ENCODE data around the gene STC2. TPM values are rescaled to one million over a fixed set of nuclear protein-coding genes. Genes with fewer than 3 reads are reported as not detected.

The STC2 gene
- total and polyA plus RNA-seq, 5 experiments from 2014 or later, result not detected

DNA sequence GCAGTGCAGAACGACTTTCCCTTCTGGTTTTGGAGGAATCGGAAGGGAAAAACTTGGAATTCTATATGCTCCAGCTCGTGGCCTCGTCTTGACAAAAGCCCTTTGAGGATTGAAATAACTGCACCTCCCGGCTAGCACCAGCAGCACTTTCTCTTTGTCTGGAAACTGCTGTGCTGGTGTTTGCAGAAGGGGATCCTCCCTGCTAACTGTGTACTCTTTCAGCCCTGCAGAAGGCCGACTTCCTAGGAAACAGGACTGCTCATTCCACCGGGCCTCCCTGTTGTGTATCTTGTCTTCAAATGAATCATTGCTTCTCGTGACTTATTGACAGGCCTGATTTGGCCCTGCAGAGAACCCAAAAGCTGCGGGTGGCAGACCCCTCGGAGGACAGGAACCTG lies 23.6 kb downstream of the STC2 start:
- Mint-ChIP-seq H3K36me3 (no peaks in the 10 kb centered on the region), H3K27ac (no peak overlapping the region), H3K9me3 (peaks cover 0 to 13% (median 9%) of the 10 kb centered on the region in 9 donors), H3K27me3 (peaks cover 12 to 45% (median 33%) of the 10 kb centered on the region in 5 donors), H3K4me3 (no peak overlapping the region), H3K4me1 (no peaks in the 10 kb centered on the region)
- DNase-seq (no peak), ATAC-seq (no peak)
- POLR2A ChIA-PET, result no interaction called here

GRCh38 chr5:173303878-173304590 lies 24.2 kb downstream of the STC2 start:
- ATAC-seq (no peak), DNase-seq (no peak)
- no peaks in the 10 kb centered on the region for H3K4me1 Mint-ChIP-seq
- peaks cover 12 to 45% (median 31%) of the 10 kb centered on the region in 5 donors for H3K27me3 Mint-ChIP-seq
- no peak overlapping the region for H3K4me3 Mint-ChIP-seq
- no peak overlapping the region for H3K27ac Mint-ChIP-seq
- peaks cover 0 to 13% (median 7%) of the 10 kb centered on the region in 9 donors for H3K9me3 Mint-ChIP-seq
- no peaks in the 10 kb centered on the region for H3K36me3 Mint-ChIP-seq
- POLR2A ChIA-PET, result no interaction called here

GRCh38 chr5:173302546-173303155 lies 25.6 kb downstream of the STC2 start:
- Mint-ChIP-seq H3K27ac (peak overlapping the region in 1 of 10 donors; percentile 60), H3K27me3 (peaks cover 14 to 49% (median 27%) of the 10 kb centered on the region in 5 donors), H3K4me3 (no peak overlapping the region), H3K9me3 (peaks cover 0 to 2% (median under 1%) of the 10 kb centered on the region in 9 donors), H3K4me1 (no peaks in the 10 kb centered on the region), H3K36me3 (no peaks in the 10 kb centered on the region)
- POLR2A ChIA-PET, result interaction anchor here (0.7 kb wide), 1 partner anchor 242 kb away, joined by 3 read pairs; no protein-coding TSS in a partner anchor
- DNase-seq, result no peak
- no peak for ATAC-seq

GRCh38 chr5:173301695-173302545 lies 26.3 kb downstream of the STC2 start:
- Mint-ChIP-seq H3K9me3 (no peaks in the 10 kb centered on the region), H3K4me1 (no peaks in the 10 kb centered on the region), H3K27me3 (peaks cover 14 to 52% (median 33%) of the 10 kb centered on the region in 5 donors), H3K27ac (peak overlapping the region in 2 of 10 donors; percentile 29 to 60), H3K4me3 (peak overlapping the region in 1 of 10 donors; percentile 56), H3K36me3 (no peaks in the 10 kb centered on the region)
- DNase-seq (no peak), ATAC-seq (no peak)
- POLR2A ChIA-PET, result no interaction called here

GRCh38 chr5:173300389-173301047 lies 27.7 kb downstream of the STC2 start:
- POLR2A ChIA-PET, result no interaction called here
- H3K4me3 Mint-ChIP-seq, result no peak overlapping the region

DNA sequence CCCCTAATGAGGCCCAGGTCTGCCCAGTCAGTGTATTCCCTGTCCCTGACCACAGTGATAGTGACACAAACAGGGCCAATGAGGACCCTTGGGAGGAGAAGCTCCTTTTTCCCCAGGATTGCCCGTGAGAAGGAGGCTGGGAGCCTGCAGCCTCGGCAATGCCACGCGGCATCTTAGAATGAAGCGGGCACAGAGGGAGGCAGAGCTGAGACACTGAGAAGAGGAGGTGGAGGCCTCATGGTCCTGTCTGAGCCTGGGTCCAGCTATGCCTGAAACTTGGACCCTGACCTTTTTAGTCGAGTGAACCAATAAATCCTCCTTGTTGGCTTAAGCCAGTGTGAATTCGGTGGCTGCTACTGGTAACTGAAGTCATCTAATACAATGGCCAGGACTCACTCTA lies 28.4 kb downstream of the STC2 start:
- Mint-ChIP-seq H3K27ac (peak overlapping the region in 1 of 10 donors; percentile 56), H3K4me3 (no peak overlapping the region), H3K27me3 (peaks cover 10 to 58% (median 28%) of the 10 kb centered on the region in 5 donors), H3K36me3 (no peaks in the 10 kb centered on the region), H3K9me3 (no peaks in the 10 kb centered on the region), H3K4me1 (peaks cover 0 to 1% (median under 1%) of the 10 kb centered on the region in 4 donors)
- no peak for DNase-seq
- ATAC-seq, result no peak
- POLR2A ChIA-PET, result no interaction called here

More at GRCh38 chr5:173300389-173301047, 27.7 kb downstream of the STC2 start:
- H3K27me3 Mint-ChIP-seq, result peaks cover 11 to 56% (median 24%) of the 10 kb centered on the region in 5 donors
- H3K36me3 Mint-ChIP-seq, result no peaks in the 10 kb centered on the region
- no peak overlapping the region for H3K27ac Mint-ChIP-seq
- no peak for ATAC-seq
- no peaks in the 10 kb centered on the region for H3K9me3 Mint-ChIP-seq
- DNase-seq, result no peak
- no peaks in the 10 kb centered on the region for H3K4me1 Mint-ChIP-seq

DNA sequence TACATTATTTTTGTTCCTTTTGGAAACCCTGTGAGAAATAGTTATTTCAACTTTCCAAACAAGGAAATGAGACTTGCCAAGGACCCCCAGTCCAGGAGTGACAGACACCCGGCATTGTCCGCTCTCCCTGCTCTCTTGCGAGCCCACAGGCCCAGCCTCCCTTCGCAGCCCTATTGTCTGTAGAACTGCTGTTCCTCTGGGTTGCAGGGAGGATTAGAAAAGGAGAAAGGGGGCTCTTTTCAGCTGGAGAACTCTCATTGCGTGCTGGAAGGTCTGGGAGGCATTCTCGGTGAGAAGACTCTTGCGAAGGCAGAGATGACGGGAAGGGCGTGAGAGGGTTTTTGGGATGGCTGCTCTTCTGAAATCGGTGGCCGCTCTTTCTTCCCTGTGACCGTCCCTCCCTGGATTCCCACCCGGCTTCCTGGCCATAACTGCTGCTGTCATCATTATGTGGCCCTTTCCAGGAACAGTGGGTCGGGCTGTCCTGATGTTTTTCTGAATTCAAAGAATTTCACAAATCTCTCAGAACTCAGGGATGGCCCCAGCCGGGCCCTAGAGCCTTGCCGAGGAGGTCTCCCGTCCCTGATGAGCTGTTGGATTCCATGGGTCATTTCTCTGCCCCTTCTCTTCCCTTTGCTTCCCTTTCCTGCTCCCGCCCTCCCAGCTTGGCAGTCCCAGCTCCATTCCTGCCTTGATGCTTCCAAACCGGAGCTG lies 29.8 kb downstream of the STC2 start:
- POLR2A ChIA-PET, result no interaction called here

DNA sequence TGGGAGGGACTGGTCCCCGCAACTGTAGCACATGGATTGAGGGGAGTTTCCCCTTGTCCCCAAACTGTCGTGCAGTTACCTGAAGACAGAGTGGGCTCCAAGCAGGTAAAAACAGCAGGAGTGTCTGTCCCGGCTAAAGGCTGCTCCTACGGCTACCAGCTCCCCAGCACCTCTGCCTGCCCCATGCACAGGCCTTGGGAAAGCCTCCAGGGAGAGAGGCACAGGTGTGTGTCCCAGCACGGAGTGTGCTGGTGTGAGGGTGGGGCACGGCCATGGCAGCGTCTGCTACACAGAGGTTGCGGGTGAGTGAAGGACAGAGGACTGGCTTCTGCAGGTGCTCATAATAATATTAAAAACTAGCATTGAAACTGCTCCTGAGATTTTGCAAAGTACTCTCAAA lies 30.4 kb downstream of the STC2 start:
- Mint-ChIP-seq H3K27me3 (peaks cover 11 to 60% (median 39%) of the 10 kb centered on the region in 5 donors), H3K36me3 (no peaks in the 10 kb centered on the region), H3K4me3 (no peak overlapping the region), H3K27ac (no peak overlapping the region), H3K4me1 (peaks cover 12 to 15% (median 13%) of the 10 kb centered on the region in 4 donors), H3K9me3 (no peaks in the 10 kb centered on the region)
- POLR2A ChIA-PET, result no interaction called here
- no peak for ATAC-seq
- no peak for DNase-seq

More for the DNA sequence above, 29.8 kb downstream of the STC2 start:
- no peaks in the 10 kb centered on the region for H3K9me3 Mint-ChIP-seq
- no peaks in the 10 kb centered on the region for H3K36me3 Mint-ChIP-seq
- peaks cover 12 to 15% (median 13%) of the 10 kb centered on the region in 4 donors for H3K4me1 Mint-ChIP-seq
- no peak overlapping the region for H3K4me3 Mint-ChIP-seq
- ATAC-seq (no peak), DNase-seq (no peak)
- H3K27me3 Mint-ChIP-seq, result peaks cover 15 to 61% (median 41%) of the 10 kb centered on the region in 5 donors
- H3K27ac Mint-ChIP-seq, result peak overlapping the region in 1 of 10 donors; percentile 62

DNA sequence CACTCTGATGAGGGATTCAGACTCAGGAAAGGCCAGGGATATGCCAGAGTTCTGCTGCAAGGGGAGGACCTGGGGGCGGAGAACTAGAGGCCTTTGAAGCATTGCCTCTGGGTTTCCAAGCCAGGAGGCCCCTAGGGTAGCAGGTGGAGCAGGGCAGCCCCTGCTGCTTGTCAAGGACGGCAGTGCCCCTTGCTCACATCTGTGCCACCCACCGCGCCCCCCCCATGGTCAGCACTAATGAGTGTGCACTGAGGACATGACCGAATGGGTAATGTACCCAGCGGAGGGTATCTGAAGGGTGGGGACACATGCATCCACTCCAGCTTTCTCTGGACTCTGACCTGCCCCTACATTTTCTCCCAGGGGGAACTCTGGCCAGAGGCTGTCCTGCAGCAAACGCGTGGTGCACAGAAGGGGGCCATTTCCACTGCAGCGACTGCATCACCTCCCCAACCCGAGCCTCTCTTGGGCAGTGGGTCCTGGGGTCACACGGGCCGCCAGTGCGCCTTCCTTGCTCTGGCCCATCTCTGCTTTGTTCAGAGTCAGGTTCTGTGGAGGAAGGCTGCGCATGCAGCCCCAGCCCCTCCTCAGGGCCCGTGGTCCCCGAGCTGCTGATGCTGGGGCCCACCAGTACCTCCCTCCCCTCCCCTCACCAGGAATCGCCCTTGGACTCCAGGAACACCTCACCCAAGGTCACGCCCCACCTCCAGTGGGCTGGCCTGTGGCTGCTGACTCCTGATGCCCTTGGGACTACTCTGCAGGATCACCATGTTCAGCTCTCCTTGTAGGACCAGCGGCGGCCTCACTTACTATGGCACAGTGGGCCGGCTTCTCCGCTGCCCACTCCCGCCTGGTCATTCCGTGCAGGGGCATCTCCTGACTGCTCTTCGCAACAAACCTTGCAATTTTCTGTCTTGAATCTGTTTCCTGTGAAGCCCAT lies 31.2 kb downstream of the STC2 start:
- H3K4me3 Mint-ChIP-seq, result no peak overlapping the region

DNA sequence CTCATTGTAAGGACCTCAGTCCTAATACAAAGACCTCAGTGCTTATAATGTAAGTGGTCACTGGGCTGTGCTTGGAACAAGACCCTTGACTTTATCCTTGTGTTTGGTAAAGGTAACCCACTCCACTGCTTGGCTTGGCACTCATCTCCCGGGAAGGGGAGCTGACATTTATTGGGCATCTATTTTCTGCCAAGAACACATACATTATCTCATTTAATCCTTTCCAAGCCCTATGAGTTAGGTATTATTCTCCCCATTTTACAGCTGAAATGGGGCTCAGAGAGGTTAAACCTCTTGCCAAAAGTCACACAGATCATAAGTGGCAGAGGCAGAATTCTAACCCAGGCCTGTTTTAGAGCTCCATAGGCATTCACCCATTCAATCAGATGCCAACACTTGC lies 32.4 kb downstream of the STC2 start:
- Mint-ChIP-seq H3K27ac (no peak overlapping the region), H3K36me3 (no peaks in the 10 kb centered on the region), H3K4me3 (no peak overlapping the region), H3K27me3 (peaks cover 12 to 64% (median 43%) of the 10 kb centered on the region in 5 donors), H3K9me3 (no peaks in the 10 kb centered on the region), H3K4me1 (peaks cover 12 to 15% (median 13%) of the 10 kb centered on the region in 4 donors)
- POLR2A ChIA-PET, result no interaction called here
- no peak for ATAC-seq
- DNase-seq, result no peak

More for the DNA sequence above, 31.2 kb downstream of the STC2 start:
- Mint-ChIP-seq H3K4me1 (peaks cover 12 to 15% (median 13%) of the 10 kb centered on the region in 4 donors), H3K27ac (no peak overlapping the region), H3K9me3 (no peaks in the 10 kb centered on the region), H3K36me3 (no peaks in the 10 kb centered on the region), H3K27me3 (peaks cover 8 to 64% (median 39%) of the 10 kb centered on the region in 5 donors)
- DNase-seq, result no peak
- ATAC-seq, result no peak
- POLR2A ChIA-PET, result interaction anchor here (0.6 kb wide), 1 partner anchor 59 kb away, joined by 3 read pairs; no protein-coding TSS in a partner anchor
